HepG2 (cell line): Measurements from ENCODE around the gene CTDP1. TPM values are rescaled to one million over a fixed set of nuclear protein-coding genes. Genes with fewer than 3 reads are reported as not detected.
A peak's percentile ranks its signal among the peaks of the same experiment; 100 is the strongest.

Experiments used
- ATAC-seq: fragments of 200-7000 bp; cut with Tn5 transposase; 3 replicates; pipeline ENCODE4 v1.9.1; 2020; ENCODE audit warnings: mild to moderate bottlenecking, moderate library complexity
- BruUV-seq: library from RNA; stranded (reverse); fragments of 400-500 nt; replicated peaks from 2 replicates; lab custom pipeline; 2021; lab: Mats Ljungman, UMichigan
- CTCF ChIA-PET: fragments of 300-600 bp; formaldehyde crosslinking; extraction: SDS; loops from one replicate; lab custom pipeline; 2021; ENCODE audit warnings: low total read pairs, inconsistent platforms, low intra/inter-chr PET ratio; lab: Yijun Ruan, JAX
- POLR2A ChIA-PET: fragments of 350-600 bp; sonication (Branson Sonifier 250); formaldehyde crosslinking; loops from one replicate; lab custom pipeline; 2020; ENCODE audit warnings: antibody characterized with exemption, inconsistent platforms; lab: Yijun Ruan, JAX
- DNase-seq: peaks from one replicate; pipeline ENCODE4 v3.0.0-alpha.2; 2015; ENCODE audit warnings: low spot score
- FAIRE-seq: peaks from 3 replicates; lab custom pipeline; 2011; peaks lifted over from hg19 to GRCh38; lab: Jason Lieb, UNC
- H2AFZ ChIP-seq: one replicate; pipeline ENCODE4 v1.6.1; 2011; ENCODE audit warnings: low read length, inconsistent platforms
- H3K27ac ChIP-seq: fragments of 300-600 bp; 3 replicates; pipeline ENCODE4 v1.8.0; 2011; ENCODE audit warnings: mixed run types, mild to moderate bottlenecking, mixed read lengths, low read length, inconsistent platforms; ENCODE audit not compliant: insufficient read depth; ENCODE audit errors: extremely low read length
- H3K27me3 ChIP-seq, 2 experiments: fragments of 200-600 bp in 1 of 2; 2 replicates in 1 of 2; 3 replicates in 1 of 2; pipeline versions ENCODE4 v1.6.0 to v1.8.0; 2011; ENCODE audit warnings: low read length in 2 of 2, mild to moderate bottlenecking in 2 of 2, moderate library complexity in 2 of 2, inconsistent platforms in 1 of 2; ENCODE audit not compliant: insufficient read depth in 2 of 2, control insufficient read depth in 1 of 2
- H3K36me3 ChIP-seq, 2 experiments: fragments of 200-600 bp in 1 of 2; replicated peaks in 1 of 2; 2 replicates in 1 of 2; 3 replicates in 1 of 2; pipeline versions ENCODE4 v1.5.1 to v1.8.0; 2011; ENCODE audit warnings: low read length in 2 of 2, inconsistent platforms in 1 of 2; ENCODE audit not compliant: insufficient read depth in 2 of 2, control insufficient read depth in 1 of 2
- H3K4me1 ChIP-seq: 2 replicates; pipeline ENCODE4 v1.5.1; 2012; ENCODE audit warnings: low read length, inconsistent platforms; ENCODE audit not compliant: insufficient read depth
- H3K4me2 ChIP-seq: 2 replicates; pipeline ENCODE4 v1.6.0; 2011; ENCODE audit warnings: low read depth, low read length, inconsistent platforms
- H3K4me3 ChIP-seq, 3 experiments: fragments of 200-600 bp in 1 of 3; sonication (generic), shearing (Covaris generic) in 1 of 3; replicated peaks in 1 of 3; 2 replicates each; pipeline ENCODE4 v1.5.1; 2011 to 2016; ENCODE audit warnings: low read length in 3 of 3, inconsistent platforms in 2 of 3, low read depth in 2 of 3, mild to moderate bottlenecking in 2 of 3, control low read depth in 1 of 3, mixed read lengths in 1 of 3; ENCODE audit not compliant: insufficient read depth in 1 of 3
- H3K79me2 ChIP-seq: one replicate; pipeline ENCODE4 v1.6.1; 2011; ENCODE audit warnings: low read length, inconsistent platforms; ENCODE audit not compliant: insufficient read depth
- H3K9ac ChIP-seq: 2 replicates; pipeline ENCODE4 v1.6.0; 2011; ENCODE audit warnings: mild to moderate bottlenecking, low read depth, low read length, inconsistent platforms; ENCODE audit not compliant: insufficient read depth
- H3K9me3 ChIP-seq: 2 replicates; pipeline ENCODE4 v1.5.1; 2012; ENCODE audit warnings: mild to moderate bottlenecking, low read length
- H4K20me1 ChIP-seq: 2 replicates; pipeline ENCODE4 v1.6.0; 2011; ENCODE audit warnings: inconsistent platforms, mild to moderate bottlenecking, low read length, moderate library complexity; ENCODE audit not compliant: insufficient read depth
- GABPA ChIP-seq, 2 experiments: IDR thresholded peaks; 2 replicates each; pipeline ENCODE4 v1.6.1; 2011 to 2016; ENCODE audit warnings: low read depth in 2 of 2, low read length in 1 of 2, missing biosample characterization in 1 of 2, missing genetic modification characterization in 1 of 2
- MXD4 ChIP-seq: IDR thresholded peaks from 2 replicates; pipeline ENCODE4 v1.6.1; 2016; ENCODE audit warnings: mild to moderate bottlenecking, missing biosample characterization, missing genetic modification reagents
- NR2F1 ChIP-seq, 2 experiments: fragments of 450-650 bp in 1 of 2; formaldehyde crosslinking in 1 of 2; IDR thresholded peaks; 2 replicates each; pipeline versions ENCODE4 v1.5.0 to v1.6.1; 2016 to 2020; ENCODE audit warnings: mild to moderate bottlenecking in 1 of 2, missing compliant biosample characterization in 1 of 2, missing genetic modification reagents in 1 of 2, moderate library complexity in 1 of 2
- PCBP2 ChIP-seq: fragments of 200-400 bp; formaldehyde crosslinking; optimal IDR thresholded peaks from 2 replicates; pipeline ENCODE3; 2018; ENCODE audit warnings: low read length, low read depth; ENCODE audit not compliant: poor library complexity, severe bottlenecking
- SOX5 ChIP-seq: IDR thresholded peaks from 2 replicates; pipeline ENCODE4 v1.6.1; 2016; ENCODE audit warnings: borderline replicate concordance
- SP4 ChIP-seq: sonication (generic); formaldehyde crosslinking; IDR thresholded peaks from 2 replicates; pipeline ENCODE4 v1.8.1; 2023; ENCODE audit warnings: mild to moderate bottlenecking, missing genetic modification reagents
- TERF1 ChIP-seq: sonication (generic); formaldehyde crosslinking; IDR thresholded peaks from 2 replicates; pipeline ENCODE4 v1.8.0; 2022; ENCODE audit warnings: mild to moderate bottlenecking, missing genetic modification reagents, moderate library complexity
- ZNF274 ChIP-seq: sonication (generic); formaldehyde crosslinking; IDR thresholded peaks from 2 replicates; pipeline ENCODE4 v1.5.1; 2020; ENCODE audit warnings: mild to moderate bottlenecking, missing genetic modification reagents
- ZNF331 ChIP-seq: sonication (generic); formaldehyde crosslinking; IDR thresholded peaks from 2 replicates; pipeline ENCODE4 v1.4.0; 2020; ENCODE audit warnings: missing genetic modification reagents
- ZNF567 ChIP-seq: sonication (generic); formaldehyde crosslinking; IDR thresholded peaks from 2 replicates; pipeline ENCODE4 v1.8.1; 2023; ENCODE audit warnings: mild to moderate bottlenecking, missing genetic modification reagents, borderline replicate concordance
- ZNF589 ChIP-seq: sonication (generic); formaldehyde crosslinking; conservative IDR thresholded peaks from 2 replicates; pipeline ENCODE4 v1.8.0; 2022; ENCODE audit warnings: mild to moderate bottlenecking, moderate library complexity, missing genetic modification reagents
- ZNF782 ChIP-seq: sonication (generic); formaldehyde crosslinking; IDR thresholded peaks from 2 replicates; pipeline ENCODE4 v1.4.0; 2020; ENCODE audit warnings: missing genetic modification reagents, mild to moderate bottlenecking, borderline replicate concordance
- ZSCAN20 ChIP-seq: sonication (generic); formaldehyde crosslinking; IDR thresholded peaks from 2 replicates; pipeline ENCODE4 v1.4.0; 2020; ENCODE audit warnings: missing genetic modification reagents, mild to moderate bottlenecking, borderline replicate concordance
- WGBS: methylation state at CpG from one replicate; pipeline ENCODE4 v1.1.6; 2017; ENCODE audit warnings: low lambda C conversion rate; 5-methylcytosine and 5-hydroxymethylcytosine counted together
- in situ Hi-C: cut with HindIII; loops from 2 replicates; pipeline ENCODE4 v1.10.0; 2017; ENCODE audit warnings: low pct_unique_long_range_greater_than_20kb; ENCODE audit not compliant: extremely low pct_ligation_motif_present
- intact Hi-C: fragments of 100-400 bp; cut with micrococcal nuclease; formaldehyde crosslinking; loops from one replicate; pipeline ENCODE4 v1.10.0; 2022; ENCODE audit not compliant: unreplicated experiment
- polyA plus RNA-seq, 8 experiments: library from polyadenylated mRNA; depleted of rRNA in 3 of 8; stranded (reverse) in 7 of 8; unstranded in 1 of 8; fragments of >200 nt; fragmentation: Illumina TruSeq in 4 of 8; extraction: Trizol in 4 of 8; gene quantifications; 2 replicates each; pipeline versions ENCODE4 v1.2.1 to v1.2.3, GENCODE V29; 2011 to 2016; ENCODE audit warnings: low read depth in 4 of 8, missing spikeins in 1 of 8, mixed read lengths in 1 of 8; ENCODE audit not compliant: insufficient read depth in 1 of 8
- total RNA-seq, 5 experiments: library from RNA; depleted of rRNA; stranded (reverse); fragments of >200 nt; fragmentation: Illumina TruSeq; extraction: Trizol; gene quantifications; 2 replicates each; pipeline ENCODE4 v1.2.3, GENCODE V29; 2016; ENCODE audit warnings: low read depth in 1 of 5
- TF ChIP-seq, protein P1 (sequence below), 2 experiments: sonication (generic) in 1 of 2; formaldehyde crosslinking in 1 of 2; IDR thresholded peaks; 2 replicates each; pipeline versions ENCODE4 v1.4.0 to v1.6.1; 2018 to 2020; ENCODE audit warnings: missing genetic modification reagents in 2 of 2, borderline replicate concordance in 1 of 2, low read depth in 1 of 2, mild to moderate bottlenecking in 1 of 2, missing biosample characterization in 1 of 2
- TF ChIP-seq, protein P2 (sequence below): sonication (generic); formaldehyde crosslinking; IDR thresholded peaks from 2 replicates; pipeline ENCODE4 v1.4.0; 2020; ENCODE audit warnings: missing genetic modification reagents, borderline replicate concordance

The CTDP1 gene
- total and polyA plus RNA-seq, 2 of the 13 experiments (the other 11 are each of a cell fraction or from before 2014, with no cell fraction given): 6.9 to 11.0 TPM

DNA sequence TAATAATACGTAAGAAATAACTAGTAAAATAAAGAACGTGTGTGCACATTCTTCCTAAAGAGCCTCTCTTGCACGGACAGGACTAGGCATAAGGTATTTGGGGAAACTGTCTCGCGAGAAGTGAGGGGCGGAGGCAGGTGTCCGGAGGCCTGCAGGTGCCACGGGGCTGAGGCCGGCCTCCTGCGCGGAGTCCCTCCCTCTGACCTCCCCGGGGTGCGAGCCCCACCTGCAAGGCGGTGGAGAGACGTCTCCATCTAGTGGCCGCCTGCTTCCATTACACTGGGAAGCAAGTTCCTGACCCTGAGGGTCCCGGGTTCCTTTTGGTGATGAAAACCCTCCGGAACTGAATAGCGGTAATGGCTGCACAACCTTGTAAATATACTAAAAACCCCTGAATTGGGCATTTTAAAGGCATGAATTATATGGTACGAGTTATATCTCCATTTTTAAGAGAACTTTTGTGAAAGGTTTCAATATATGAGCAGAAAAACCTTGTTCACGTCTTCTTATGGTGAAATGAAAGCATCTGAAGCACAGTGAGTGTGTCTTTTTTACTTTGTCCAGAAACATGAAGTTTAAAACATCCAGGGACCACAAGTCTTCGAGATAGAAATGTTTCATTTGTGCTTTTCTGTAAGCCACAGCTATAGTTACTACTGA is 35.5 kb upstream of the CTDP1 start:
- Histone ChIP-seq H3K27me3 (peaks cover 2 to 39% of the 10 kb centered on the region in 2 experiments; a peak in 4 of 5 replicates), H3K79me2 (no peaks in the 10 kb centered on the region), H3K27ac (no peak overlapping the region), H2AFZ (no peak overlapping the region), H3K9me3 (no peaks in the 10 kb centered on the region), H3K4me3 (no peak overlapping the region), H3K36me3 (no peaks in the 10 kb centered on the region), H3K9ac (no peak overlapping the region), H4K20me1 (no peaks in the 10 kb centered on the region), H3K4me2 (no peak overlapping the region), H3K4me1 (no peaks in the 10 kb centered on the region)
- in situ Hi-C loops (loop anchor here (5.0 kb wide), 1 partner anchor 267 kb away; no protein-coding TSS in a partner anchor), intact Hi-C loops (loop anchor here (1.0 to 10.0 kb wide), 3 partner anchors 115 to 289 kb away; no protein-coding TSS in a partner anchor)
- peak; percentile 50 for DNase-seq
- peak; percentile 58 for FAIRE-seq
- WGBS: 7% methylated on average over 11 of the region's 22 CpGs
- peak; percentile 92 for ATAC-seq
- CTCF ChIA-PET: interaction anchor here (3.3 kb wide), 1 partner anchor 263 kb away, joined by 18 read pairs; no protein-coding TSS in a partner anchor
- POLR2A ChIA-PET: no interaction called here
- BruUV-seq: no TSS peak
- no peak for TF ChIP-seq ZNF782 (CRISPR knock-in tag)
- no peak for TF ChIP-seq PCBP2
- TF ChIP-seq NR2F1 (CRISPR knock-in tag; IDR thresholded peaks at IDR 0.05): no peak
- peak; percentile 32; the same call in 1 of the 2 replicates for TF ChIP-seq SP4 (CRISPR knock-in tag)
- TF ChIP-seq, protein P1, sequence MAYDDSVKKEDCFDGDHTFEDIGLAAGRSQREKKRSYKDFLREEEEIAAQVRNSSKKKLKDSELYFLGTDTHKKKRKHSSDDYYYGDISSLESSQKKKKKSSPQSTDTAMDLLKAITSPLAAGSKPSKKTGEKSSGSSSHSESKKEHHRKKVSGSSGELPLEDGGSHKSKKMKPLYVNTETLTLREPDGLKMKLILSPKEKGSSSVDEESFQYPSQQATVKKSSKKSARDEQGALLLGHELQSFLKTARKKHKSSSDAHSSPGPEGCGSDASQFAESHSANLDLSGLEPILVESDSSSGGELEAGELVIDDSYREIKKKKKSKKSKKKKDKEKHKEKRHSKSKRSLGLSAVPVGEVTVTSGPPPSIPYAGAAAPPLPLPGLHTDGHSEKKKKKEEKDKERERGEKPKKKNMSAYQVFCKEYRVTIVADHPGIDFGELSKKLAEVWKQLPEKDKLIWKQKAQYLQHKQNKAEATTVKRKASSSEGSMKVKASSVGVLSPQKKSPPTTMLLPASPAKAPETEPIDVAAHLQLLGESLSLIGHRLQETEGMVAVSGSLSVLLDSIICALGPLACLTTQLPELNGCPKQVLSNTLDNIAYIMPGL (CRISPR knock-in tag; IDR thresholded peaks at IDR 0.05; ENCODE audit: borderline replicate concordance in 1 of 2, low read depth in 1 of 2): peak in 1 of 2 experiments; percentile 35; a peak in 1 of 4 replicates
- TF ChIP-seq SOX5: no peak
- TF ChIP-seq MXD4 (CRISPR knock-in tag): no peak
- TF ChIP-seq ZNF567: no peak
- no peak for TF ChIP-seq TERF1 (CRISPR knock-in tag)
- TF ChIP-seq ZNF274 (CRISPR knock-in tag): no peak
- peak; percentile 15; the same call in 1 of the 2 replicates for TF ChIP-seq ZNF331 (CRISPR knock-in tag)
- TF ChIP-seq ZNF589 (CRISPR knock-in tag): no peak
- TF ChIP-seq, protein P2, sequence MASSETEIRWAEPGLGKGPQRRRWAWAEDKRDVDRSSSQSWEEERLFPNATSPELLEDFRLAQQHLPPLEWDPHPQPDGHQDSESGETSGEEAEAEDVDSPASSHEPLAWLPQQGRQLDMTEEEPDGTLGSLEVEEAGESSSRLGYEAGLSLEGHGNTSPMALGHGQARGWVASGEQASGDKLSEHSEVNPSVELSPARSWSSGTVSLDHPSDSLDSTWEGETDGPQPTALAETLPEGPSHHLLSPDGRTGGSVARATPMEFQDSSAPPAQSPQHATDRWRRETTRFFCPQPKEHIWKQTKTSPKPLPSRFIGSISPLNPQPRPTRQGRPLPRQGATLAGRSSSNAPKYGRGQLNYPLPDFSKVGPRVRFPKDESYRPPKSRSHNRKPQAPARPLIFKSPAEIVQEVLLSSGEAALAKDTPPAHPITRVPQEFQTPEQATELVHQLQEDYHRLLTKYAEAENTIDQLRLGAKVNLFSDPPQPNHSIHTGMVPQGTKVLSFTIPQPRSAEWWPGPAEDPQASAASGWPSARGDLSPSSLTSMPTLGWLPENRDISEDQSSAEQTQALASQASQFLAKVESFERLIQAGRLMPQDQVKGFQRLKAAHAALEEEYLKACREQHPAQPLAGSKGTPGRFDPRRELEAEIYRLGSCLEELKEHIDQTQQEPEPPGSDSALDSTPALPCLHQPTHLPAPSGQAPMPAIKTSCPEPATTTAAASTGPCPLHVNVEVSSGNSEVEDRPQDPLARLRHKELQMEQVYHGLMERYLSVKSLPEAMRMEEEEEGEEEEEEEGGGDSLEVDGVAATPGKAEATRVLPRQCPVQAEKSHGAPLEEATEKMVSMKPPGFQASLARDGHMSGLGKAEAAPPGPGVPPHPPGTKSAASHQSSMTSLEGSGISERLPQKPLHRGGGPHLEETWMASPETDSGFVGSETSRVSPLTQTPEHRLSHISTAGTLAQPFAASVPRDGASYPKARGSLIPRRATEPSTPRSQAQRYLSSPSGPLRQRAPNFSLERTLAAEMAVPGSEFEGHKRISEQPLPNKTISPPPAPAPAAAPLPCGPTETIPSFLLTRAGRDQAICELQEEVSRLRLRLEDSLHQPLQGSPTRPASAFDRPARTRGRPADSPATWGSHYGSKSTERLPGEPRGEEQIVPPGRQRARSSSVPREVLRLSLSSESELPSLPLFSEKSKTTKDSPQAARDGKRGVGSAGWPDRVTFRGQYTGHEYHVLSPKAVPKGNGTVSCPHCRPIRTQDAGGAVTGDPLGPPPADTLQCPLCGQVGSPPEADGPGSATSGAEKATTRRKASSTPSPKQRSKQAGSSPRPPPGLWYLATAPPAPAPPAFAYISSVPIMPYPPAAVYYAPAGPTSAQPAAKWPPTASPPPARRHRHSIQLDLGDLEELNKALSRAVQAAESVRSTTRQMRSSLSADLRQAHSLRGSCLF (CRISPR knock-in tag): no peak
- TF ChIP-seq ZSCAN20 (CRISPR knock-in tag): no peak
- TF ChIP-seq GABPA (IDR thresholded peaks at IDR 0.05; ENCODE audit: low read depth, low read length): no peak
- no peak for TF ChIP-seq GABPA (CRISPR knock-in tag; IDR thresholded peaks at IDR 0.05; ENCODE audit: low read depth)
